ENCODE measurements around the gene UTY.

The UTY gene

GRCh38 chrY:13479828-13480227, at the start of gene UTY:
UTY (minus strand) TSS chrY:13480033; CDS start chrY:13479665, 368 bp downstream.
- DNase-seq, result peak; percentile 88

- no peak for DNase-seq
These were observed 40.6 kb upstream of the UTY start for GRCh38 chrY:13520474-13520873.

GRCh38 chrY:13501215-13501614, 21.4 kb upstream of the UTY start:
- DNase-seq, result no peak

- DNase-seq, result no peak
These were observed 13.9 kb upstream of the UTY start for GRCh38 chrY:13493737-13494136.

GRCh38 chrY:13492408-13492807, 12.6 kb upstream of the UTY start:
- DNase-seq, result no peak

GRCh38 chrY:13488738-13489137, 8.9 kb upstream of the UTY start:
- DNase-seq, result no peak

- DNase-seq, result peak; percentile 28
These were observed 617 bp downstream of the UTY start for GRCh38 chrY:13479121-13479711.

- peak; percentile 66 for DNase-seq
These were observed 1.6 kb downstream of the UTY start for GRCh38 chrY:13478126-13478785.

- no peak for DNase-seq
These were observed 4.8 kb downstream of the UTY start for GRCh38 chrY:13474997-13475396.

GRCh38 chrY:13451572-13451971, 28.3 kb downstream of the UTY start:
- DNase-seq, result no peak

- no peak for DNase-seq
These were observed 29.2 kb downstream of the UTY start for GRCh38 chrY:13450596-13451130.

GRCh38 chrY:13445566-13445965, 34.3 kb downstream of the UTY start:
- no peak for DNase-seq

- DNase-seq, result no peak
These were observed 36.7 kb downstream of the UTY start for GRCh38 chrY:13443146-13443545.

- peak; percentile 46 for DNase-seq
These were observed 39.0 kb downstream of the UTY start for GRCh38 chrY:13440811-13441210.

GRCh38 chrY:13435968-13436937, 43.6 kb downstream of the UTY start:
- no peak for DNase-seq

- no peak for DNase-seq
These were observed 44.4 kb downstream of the UTY start for GRCh38 chrY:13435206-13435967.

- DNase-seq, result no peak
These were observed 47.4 kb downstream of the UTY start for GRCh38 chrY:13432293-13433025.

- no peak for DNase-seq
These were observed 50.3 kb downstream of the UTY start for GRCh38 chrY:13429551-13429950.

- DNase-seq, result peak; percentile 32
These were observed 56.5 kb downstream of the UTY start for GRCh38 chrY:13423281-13423732.

GRCh38 chrY:13416869-13417661, 62.8 kb downstream of the UTY start:
- no peak for DNase-seq

GRCh38 chrY:13415556-13415955, 64.3 kb downstream of the UTY start:
- no peak for DNase-seq
